Measurements from ENCODE around the gene CTAG2. TPM values are rescaled to one million over a fixed set of nuclear protein-coding genes. Genes with fewer than 3 reads are reported as not detected.
"Not testable (repeated sequence)": the region's sequence is repeated elsewhere in the genome, so short reads cannot be mapped to it uniquely, and the experiment has no call there.

CTAG2 gene
- total RNA-seq, 1 experiment from 2014 or later, result not detected

DNA sequence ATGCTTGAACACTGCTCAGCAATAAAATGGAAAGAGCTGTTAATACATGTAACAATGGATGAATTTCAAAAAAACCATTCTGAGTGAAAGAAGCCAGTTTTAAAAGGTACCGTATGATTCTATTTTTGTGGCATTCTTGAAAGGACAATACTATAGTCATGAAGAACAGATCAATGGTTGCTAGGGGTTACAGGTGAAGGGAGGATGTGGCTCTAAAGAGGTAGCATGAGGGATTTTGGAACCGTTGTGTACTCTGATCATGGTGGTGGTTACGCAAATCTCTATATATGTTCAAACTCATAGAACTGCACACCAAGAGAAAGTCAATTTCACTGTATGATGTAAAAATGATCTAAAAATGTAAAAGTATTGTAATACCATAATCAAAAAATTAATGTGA lies 40.0 kb upstream of the CTAG2 start:
- H3K9me3 Mint-ChIP-seq (ENCODE audit: unreplicated experiment), result no peaks in the 10 kb centered on the region
- no peaks in the 10 kb centered on the region for H3K27me3 Mint-ChIP-seq (ENCODE audit: insufficient read depth, unreplicated experiment)
- H3K4me1 Mint-ChIP-seq (ENCODE audit: insufficient read depth, unreplicated experiment), result peaks cover 24% of the 10 kb centered on the region
- ChIA-PET POLR2A (no interaction called here), CTCF (no interaction called here)
- no peak for DNase-seq (ENCODE audit: unreplicated experiment)
- no peak for TF ChIP-seq CTCF (IDR thresholded peaks at IDR 0.05; ENCODE audit: unreplicated experiment)
- H3K36me3 Mint-ChIP-seq (ENCODE audit: insufficient read depth, unreplicated experiment), result peaks cover 8% of the 10 kb centered on the region
- no peak overlapping the region for H3K4me3 Mint-ChIP-seq (ENCODE audit: unreplicated experiment)
- intact Hi-C loops (cut with micrococcal nuclease), result no loop called here
- no peak overlapping the region for H3K27ac Mint-ChIP-seq (ENCODE audit: low read depth, unreplicated experiment)
- BruUV-seq (replicated peaks), result no TSS peak

- CTCF ChIA-PET; H3K4me1 Mint-ChIP-seq (ENCODE audit: insufficient read depth, unreplicated experiment); BruUV-seq (replicated peaks); H3K27me3 Mint-ChIP-seq (ENCODE audit: insufficient read depth, unreplicated experiment); H3K36me3 Mint-ChIP-seq (ENCODE audit: insufficient read depth, unreplicated experiment); intact Hi-C loops (cut with micrococcal nuclease); H3K27ac Mint-ChIP-seq (ENCODE audit: low read depth, unreplicated experiment); H3K9me3 Mint-ChIP-seq (ENCODE audit: unreplicated experiment); H3K4me3 Mint-ChIP-seq (ENCODE audit: unreplicated experiment); POLR2A ChIA-PET; DNase-seq (ENCODE audit: unreplicated experiment): not testable (repeated sequence)
These were observed 37.1 kb upstream of the CTAG2 start for GRCh38 chrX:154690438-154690837.

DNA sequence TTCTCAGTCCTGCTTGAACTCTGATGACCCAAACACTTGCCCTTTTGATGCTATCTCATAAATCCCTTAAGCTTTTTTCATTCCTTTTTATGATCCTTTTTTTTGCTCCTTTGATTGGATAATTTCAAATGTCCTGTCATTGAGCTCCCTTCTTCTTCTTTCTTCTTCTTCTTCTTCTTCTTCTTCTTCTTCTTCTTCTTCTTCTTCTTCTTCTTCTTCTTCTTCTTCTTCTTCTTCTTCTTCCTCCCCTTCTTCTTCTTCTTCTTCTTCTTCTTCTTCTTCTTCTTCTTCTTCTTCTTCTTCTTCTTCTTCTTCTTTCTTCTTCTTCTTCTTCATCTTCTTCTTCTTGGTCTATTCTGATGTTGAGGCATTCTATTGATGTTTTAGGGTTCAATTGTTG lies 18.7 kb upstream of the CTAG2 start:
- POLR2A ChIA-PET; H3K27ac Mint-ChIP-seq (ENCODE audit: low read depth, unreplicated experiment); intact Hi-C loops (cut with micrococcal nuclease); DNase-seq (ENCODE audit: unreplicated experiment); H3K4me3 Mint-ChIP-seq (ENCODE audit: unreplicated experiment); H3K4me1 Mint-ChIP-seq (ENCODE audit: insufficient read depth, unreplicated experiment); H3K36me3 Mint-ChIP-seq (ENCODE audit: insufficient read depth, unreplicated experiment); BruUV-seq (replicated peaks): not testable (repeated sequence)
- Mint-ChIP-seq H3K27me3 (ENCODE audit: insufficient read depth, unreplicated experiment) (peaks cover 41% of the 10 kb centered on the region), H3K9me3 (ENCODE audit: unreplicated experiment) (peaks cover 13% of the 10 kb centered on the region)
- CTCF ChIA-PET, result interaction anchor here (0.6 kb wide), 1 partner anchor 242 kb away, joined by 3 read pairs; no protein-coding TSS in a partner anchor

GRCh38 chrX:154670848-154671247 lies 17.5 kb upstream of the CTAG2 start:
- Mint-ChIP-seq H3K27me3 (ENCODE audit: insufficient read depth, unreplicated experiment) (peaks cover 41% of the 10 kb centered on the region), H3K9me3 (ENCODE audit: unreplicated experiment) (peaks cover 13% of the 10 kb centered on the region)
- intact Hi-C loops (cut with micrococcal nuclease); CTCF ChIA-PET; H3K4me1 Mint-ChIP-seq (ENCODE audit: insufficient read depth, unreplicated experiment); H3K36me3 Mint-ChIP-seq (ENCODE audit: insufficient read depth, unreplicated experiment); BruUV-seq (replicated peaks); DNase-seq (ENCODE audit: unreplicated experiment); POLR2A ChIA-PET; H3K27ac Mint-ChIP-seq (ENCODE audit: low read depth, unreplicated experiment); H3K4me3 Mint-ChIP-seq (ENCODE audit: unreplicated experiment): not testable (repeated sequence)

DNA sequence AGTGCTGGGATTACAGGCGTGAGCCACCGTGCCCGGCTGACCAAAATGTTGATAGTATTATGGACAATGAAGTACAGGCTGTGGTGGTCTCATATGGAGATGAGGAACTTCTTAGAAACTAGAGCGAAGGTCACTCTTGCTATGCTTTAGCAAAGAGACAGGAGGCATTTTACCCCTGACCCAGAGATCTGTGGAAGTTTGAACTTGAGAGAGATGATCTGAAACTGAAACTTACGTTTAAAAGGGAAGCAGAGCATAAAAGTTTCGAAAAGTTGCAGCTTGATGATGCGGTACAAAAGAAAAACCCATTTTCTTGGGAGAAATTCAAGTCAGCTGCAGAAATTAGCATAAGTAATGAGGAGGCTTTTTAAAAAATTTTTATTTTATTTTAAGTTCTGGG lies 8.5 kb upstream of the CTAG2 start:
- H3K4me1 Mint-ChIP-seq (ENCODE audit: insufficient read depth, unreplicated experiment), result no peaks in the 10 kb centered on the region
- no peaks in the 10 kb centered on the region for H3K9me3 Mint-ChIP-seq (ENCODE audit: unreplicated experiment)
- no peak overlapping the region for H3K27ac Mint-ChIP-seq (ENCODE audit: low read depth, unreplicated experiment)
- no peak for TF ChIP-seq CTCF (IDR thresholded peaks at IDR 0.05; ENCODE audit: unreplicated experiment)
- no peaks in the 10 kb centered on the region for H3K36me3 Mint-ChIP-seq (ENCODE audit: insufficient read depth, unreplicated experiment)
- ChIA-PET POLR2A (no interaction called here), CTCF (no interaction called here)
- no peak for DNase-seq (ENCODE audit: unreplicated experiment)
- no peak overlapping the region for H3K4me3 Mint-ChIP-seq (ENCODE audit: unreplicated experiment)
- H3K27me3 Mint-ChIP-seq (ENCODE audit: insufficient read depth, unreplicated experiment), result no peaks in the 10 kb centered on the region
- no TSS peak for BruUV-seq (replicated peaks)
- intact Hi-C loops (cut with micrococcal nuclease), result no loop called here

DNA sequence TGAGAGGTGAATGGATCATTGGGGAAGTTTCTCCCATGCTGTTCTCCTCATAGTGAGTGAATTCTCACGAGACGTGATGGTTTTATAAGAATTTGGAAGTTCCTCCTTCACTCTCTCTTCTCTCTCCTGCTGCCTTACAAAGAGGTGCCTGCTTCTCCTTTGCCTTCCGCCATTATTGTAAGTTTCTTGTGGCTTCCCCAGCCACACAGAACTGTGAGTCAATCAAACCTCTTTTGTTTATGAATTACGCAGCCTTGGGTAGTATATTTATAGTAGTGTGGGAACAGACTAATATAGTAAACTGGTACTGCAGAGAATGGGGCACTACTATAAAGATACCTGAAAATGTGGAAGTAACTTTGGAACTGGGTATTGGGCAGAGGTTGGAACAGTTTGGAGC lies 7.8 kb upstream of the CTAG2 start:
- no TSS peak for BruUV-seq (replicated peaks)
- no peak for TF ChIP-seq CTCF (IDR thresholded peaks at IDR 0.05; ENCODE audit: unreplicated experiment)
- no peak overlapping the region for H3K27ac Mint-ChIP-seq (ENCODE audit: low read depth, unreplicated experiment)
- H3K27me3 Mint-ChIP-seq (ENCODE audit: insufficient read depth, unreplicated experiment), result no peaks in the 10 kb centered on the region
- no peak for DNase-seq (ENCODE audit: unreplicated experiment)
- no peaks in the 10 kb centered on the region for H3K4me1 Mint-ChIP-seq (ENCODE audit: insufficient read depth, unreplicated experiment)
- no peaks in the 10 kb centered on the region for H3K36me3 Mint-ChIP-seq (ENCODE audit: insufficient read depth, unreplicated experiment)
- POLR2A ChIA-PET, result no interaction called here
- H3K9me3 Mint-ChIP-seq (ENCODE audit: unreplicated experiment), result no peaks in the 10 kb centered on the region
- H3K4me3 Mint-ChIP-seq (ENCODE audit: unreplicated experiment), result no peak overlapping the region
- intact Hi-C loops (cut with micrococcal nuclease), result no loop called here
- CTCF ChIA-PET, result no interaction called here
